ENCODE measurements around the gene NOVA2. TPM values are rescaled to one million over a fixed set of nuclear protein-coding genes. Genes with fewer than 3 reads are reported as not detected.

Gene NOVA2
- total and polyA plus RNA-seq, 9 of the 15 experiments (the other 6 are each of a cell fraction or from before 2014, with no cell fraction given) = not detected

DNA sequence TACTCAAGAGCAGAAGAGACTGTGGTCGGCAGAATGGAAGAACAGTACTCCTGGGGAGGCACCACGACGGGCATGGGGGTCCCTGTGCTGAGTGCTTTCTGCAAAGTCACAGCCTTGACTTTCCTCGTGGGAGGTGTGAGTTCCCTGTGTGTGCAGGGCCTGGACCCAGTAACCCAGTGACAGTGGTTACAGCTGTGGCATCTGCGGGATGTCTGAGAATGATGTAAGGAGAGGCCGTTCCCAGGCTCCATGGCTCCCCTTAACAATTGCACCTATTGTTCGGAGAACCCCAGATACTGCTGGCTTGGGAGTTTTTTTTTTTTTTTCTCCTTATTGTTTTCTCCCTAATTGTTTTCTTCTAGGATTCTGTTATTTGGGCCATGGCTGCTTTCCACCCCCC lies 54.0 kb downstream of the NOVA2 start (continued):
- TF ChIP-seq ZNF347 (CRISPR knock-in tag; IDR thresholded peaks at IDR 0.05; ENCODE audit: low read depth) (no peak), HMBOX1 (IDR thresholded peaks at IDR 0.05) (no peak)

- no TSS peak for BruUV-seq (replicated peaks)
- no peak overlapping the region for H2AFZ ChIP-seq (ENCODE audit: low read depth, low read length)
- CTCF ChIA-PET (ENCODE audit: low intra/inter-chr PET ratio) = no interaction called here
- WGBS (ENCODE audit: insufficient coverage, low coverage, missing lambda C conversion rate) = 3% methylated on average over 4 of the region's 4 CpGs
- peaks cover 17 to 20% of the 10 kb centered on the region in 2 experiments; a peak in 4 of 5 replicates for H3K27me3 ChIP-seq (ENCODE audit: control insufficient read depth in 2 of 2, insufficient read depth in 2 of 2, low read length in 2 of 2)
- peaks cover 5 to 16% of the 10 kb centered on the region in 2 experiments; a peak in 4 of 5 replicates for H3K4me1 ChIP-seq (replicated peaks in 1 of 2; ENCODE audit: control insufficient read depth in 2 of 2, insufficient read depth in 2 of 2, low read length in 2 of 2)
- intact Hi-C loops (cut with micrococcal nuclease) (no loop called here), in situ Hi-C loops (cut with MboI) (loop anchor here (10.0 kb wide), 1 partner anchor 346 kb away; no protein-coding TSS in a partner anchor)
- ATAC-seq = no peak
- no peak overlapping the region for H3K9ac ChIP-seq (ENCODE audit: insufficient read depth in 1 of 2, low read depth in 2 of 2, low read length in 2 of 2)
- no peaks in the 10 kb centered on the region for H3K36me3 ChIP-seq (ENCODE audit: control insufficient read depth, insufficient read depth, low read length)
- H4K20me1 ChIP-seq (replicated peaks; ENCODE audit: control insufficient read depth, insufficient read depth, low read length) = no peaks in the 10 kb centered on the region
- H3K9me3 ChIP-seq (replicated peaks; ENCODE audit: control insufficient read depth, insufficient read depth, low read depth, low read length) = no peaks in the 10 kb centered on the region
- POLR2A ChIA-PET = interaction anchor here (1.2 kb wide), 1 partner anchor 16 kb away, joined by 4 read pairs; the partner anchor contains the start of gene MYPOP
- no peaks in the 10 kb centered on the region for H3K9me1 ChIP-seq (ENCODE audit: control insufficient read depth, insufficient read depth, low read length)
- H3K79me2 ChIP-seq (ENCODE audit: control insufficient read depth, insufficient read depth, low read length) = no peaks in the 10 kb centered on the region
- H3K4me3 ChIP-seq = no peak overlapping the region
- no peak for FAIRE-seq
- TF ChIP-seq REST (IDR thresholded peaks at IDR 0.05; ENCODE audit: borderline replicate concordance) (no peak), REST (CRISPR knock-in tag; IDR thresholded peaks at IDR 0.05; ENCODE audit: low read depth) (no peak)
- no peak overlapping the region for H3K4me2 ChIP-seq (ENCODE audit: insufficient read depth, low read length)
- no peak for DNase-seq (ENCODE audit: extremely low read depth in 1 of 4, low spot score in 3 of 4)
- no peak overlapping the region for H3K27ac ChIP-seq (ENCODE audit: extremely low read depth, low read depth, low read length)
Measured at GRCh38 chr19:45918721-45919120, 54.9 kb downstream of the NOVA2 start.
